ENCODE results near the gene NDUFS8. TPM values are rescaled to one million over a fixed set of nuclear protein-coding genes. Genes with fewer than 3 reads are reported as not detected.

NDUFS8 gene
- total RNA-seq, 1 experiment from 2014 or later = 166 TPM

DNA sequence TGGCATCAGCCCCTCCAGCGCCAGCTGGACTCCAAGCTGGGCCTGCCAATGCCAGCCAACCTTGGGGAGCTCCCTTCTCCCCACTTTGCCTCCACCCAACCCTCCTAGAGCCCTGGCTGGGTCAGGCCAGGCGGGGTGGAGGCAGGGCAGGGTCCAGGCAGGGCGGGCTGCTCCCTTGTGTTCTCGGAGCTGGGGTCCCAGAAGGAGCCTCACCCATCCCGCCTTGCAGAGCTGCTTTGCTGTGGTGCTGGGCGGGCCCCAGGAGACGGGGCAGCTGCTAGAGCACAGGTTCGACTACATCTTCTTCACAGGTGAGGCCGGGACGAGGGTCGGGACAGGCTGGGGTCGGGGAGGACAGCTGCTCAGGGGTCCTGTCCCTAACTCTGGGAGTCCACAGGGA is 11.0 kb upstream of the NDUFS8 start:
- H3K27me3 Mint-ChIP-seq (ENCODE audit: unreplicated experiment) = no peaks in the 10 kb centered on the region
- intact Hi-C loops (cut with micrococcal nuclease; ENCODE audit: unreplicated experiment) = no loop called here
- peaks cover 56% of the 10 kb centered on the region for H3K4me1 Mint-ChIP-seq (ENCODE audit: low read depth, unreplicated experiment)
- TF ChIP-seq, protein P1, sequence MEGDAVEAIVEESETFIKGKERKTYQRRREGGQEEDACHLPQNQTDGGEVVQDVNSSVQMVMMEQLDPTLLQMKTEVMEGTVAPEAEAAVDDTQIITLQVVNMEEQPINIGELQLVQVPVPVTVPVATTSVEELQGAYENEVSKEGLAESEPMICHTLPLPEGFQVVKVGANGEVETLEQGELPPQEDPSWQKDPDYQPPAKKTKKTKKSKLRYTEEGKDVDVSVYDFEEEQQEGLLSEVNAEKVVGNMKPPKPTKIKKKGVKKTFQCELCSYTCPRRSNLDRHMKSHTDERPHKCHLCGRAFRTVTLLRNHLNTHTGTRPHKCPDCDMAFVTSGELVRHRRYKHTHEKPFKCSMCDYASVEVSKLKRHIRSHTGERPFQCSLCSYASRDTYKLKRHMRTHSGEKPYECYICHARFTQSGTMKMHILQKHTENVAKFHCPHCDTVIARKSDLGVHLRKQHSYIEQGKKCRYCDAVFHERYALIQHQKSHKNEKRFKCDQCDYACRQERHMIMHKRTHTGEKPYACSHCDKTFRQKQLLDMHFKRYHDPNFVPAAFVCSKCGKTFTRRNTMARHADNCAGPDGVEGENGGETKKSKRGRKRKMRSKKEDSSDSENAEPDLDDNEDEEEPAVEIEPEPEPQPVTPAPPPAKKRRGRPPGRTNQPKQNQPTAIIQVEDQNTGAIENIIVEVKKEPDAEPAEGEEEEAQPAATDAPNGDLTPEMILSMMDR (IDR thresholded peaks at IDR 0.05; ENCODE audit: unreplicated experiment) = no peak
- CTCF ChIA-PET = no interaction called here
- no peak overlapping the region for H3K27ac Mint-ChIP-seq (ENCODE audit: unreplicated experiment)
- H3K4me3 Mint-ChIP-seq (ENCODE audit: low read depth, unreplicated experiment) = no peak overlapping the region
- DNase-seq = no peak
- H3K9me3 Mint-ChIP-seq (ENCODE audit: low read depth, unreplicated experiment) = no peaks in the 10 kb centered on the region
- H3K36me3 Mint-ChIP-seq (ENCODE audit: insufficient read depth, unreplicated experiment) = peaks cover 69% of the 10 kb centered on the region
- BruUV-seq (replicated peaks) = no TSS peak

DNA sequence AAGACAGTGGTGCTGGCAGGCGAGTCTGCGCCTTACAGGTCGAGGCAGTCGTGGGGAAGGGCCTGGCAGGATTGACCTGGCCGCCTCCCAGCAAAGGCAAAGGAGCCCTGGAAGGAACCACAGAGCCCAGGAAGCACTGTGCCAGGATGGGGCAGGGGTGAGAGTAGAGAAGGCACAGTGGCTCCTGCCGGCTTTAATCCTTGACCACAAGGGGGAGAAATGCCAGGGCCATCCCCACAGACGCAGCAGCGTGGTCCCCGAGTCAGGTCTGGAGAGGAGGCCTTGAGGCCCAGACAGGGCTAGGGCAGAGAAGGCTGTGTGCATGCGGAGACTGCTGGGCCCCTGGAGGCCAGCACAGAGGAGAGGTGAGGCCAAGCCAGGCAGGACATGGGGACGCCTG is 9.9 kb upstream of the NDUFS8 start:
- Mint-ChIP-seq H3K9me3 (ENCODE audit: low read depth, unreplicated experiment) (no peaks in the 10 kb centered on the region), H3K4me1 (ENCODE audit: low read depth, unreplicated experiment) (peaks cover 45% of the 10 kb centered on the region), H3K4me3 (ENCODE audit: low read depth, unreplicated experiment) (peak overlapping the region; percentile 11), H3K27ac (ENCODE audit: unreplicated experiment) (peak overlapping the region; percentile 75), H3K27me3 (ENCODE audit: unreplicated experiment) (no peaks in the 10 kb centered on the region), H3K36me3 (ENCODE audit: insufficient read depth, unreplicated experiment) (peaks cover 68% of the 10 kb centered on the region)
- CTCF ChIA-PET = no interaction called here
- TF ChIP-seq, protein P1 (IDR thresholded peaks at IDR 0.05; ENCODE audit: unreplicated experiment) = no peak
- BruUV-seq (replicated peaks) = no TSS peak
- intact Hi-C loops (cut with micrococcal nuclease; ENCODE audit: unreplicated experiment) = no loop called here
- peak; percentile 50 for DNase-seq

DNA sequence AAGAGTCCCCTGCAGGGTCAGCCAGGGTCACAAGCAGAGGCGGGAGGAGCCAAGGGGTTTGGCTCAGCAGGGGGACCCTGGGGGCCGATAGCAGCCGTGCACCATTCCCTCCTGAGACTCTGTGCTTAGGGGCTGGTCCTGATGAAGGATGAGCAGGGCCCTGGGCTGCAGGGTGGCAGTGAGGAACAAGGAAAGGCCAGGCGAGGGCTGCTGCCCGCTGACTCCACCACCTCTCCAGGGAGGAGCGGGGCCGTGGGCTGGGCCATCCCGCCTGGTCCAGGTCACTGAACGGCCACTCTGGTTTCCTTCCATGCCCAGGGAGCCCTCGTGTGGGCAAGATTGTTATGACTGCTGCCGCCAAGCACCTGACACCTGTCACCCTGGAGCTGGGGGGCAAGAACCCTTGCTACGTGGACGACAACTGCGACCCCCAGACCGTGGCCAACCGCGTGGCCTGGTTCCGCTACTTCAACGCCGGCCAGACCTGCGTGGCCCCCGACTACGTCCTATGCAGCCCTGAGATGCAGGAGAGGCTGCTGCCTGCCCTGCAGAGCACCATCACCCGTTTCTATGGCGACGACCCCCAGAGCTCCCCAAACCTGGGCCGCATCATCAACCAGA is 9.2 kb upstream of the NDUFS8 start:
- no TSS peak for BruUV-seq (replicated peaks)
- Mint-ChIP-seq H3K4me1 (ENCODE audit: low read depth, unreplicated experiment) (peaks cover 40% of the 10 kb centered on the region), H3K27ac (ENCODE audit: unreplicated experiment) (peak overlapping the region; percentile 75), H3K27me3 (ENCODE audit: unreplicated experiment) (no peaks in the 10 kb centered on the region), H3K36me3 (ENCODE audit: insufficient read depth, unreplicated experiment) (peaks cover 67% of the 10 kb centered on the region), H3K9me3 (ENCODE audit: low read depth, unreplicated experiment) (no peaks in the 10 kb centered on the region), H3K4me3 (ENCODE audit: low read depth, unreplicated experiment) (peak overlapping the region; percentile 11)
- DNase-seq = peak; percentile 83
- intact Hi-C loops (cut with micrococcal nuclease; ENCODE audit: unreplicated experiment) = no loop called here
- CTCF ChIA-PET = interaction anchor here (0.6 to 1.0 kb wide), 2 partner anchors 11 to 230 kb away, joined by 3 to 6 read pairs; partner anchors contain the start of gene ALDH3B1
- TF ChIP-seq, protein P1 (IDR thresholded peaks at IDR 0.05; ENCODE audit: unreplicated experiment) = peak; percentile 38

DNA sequence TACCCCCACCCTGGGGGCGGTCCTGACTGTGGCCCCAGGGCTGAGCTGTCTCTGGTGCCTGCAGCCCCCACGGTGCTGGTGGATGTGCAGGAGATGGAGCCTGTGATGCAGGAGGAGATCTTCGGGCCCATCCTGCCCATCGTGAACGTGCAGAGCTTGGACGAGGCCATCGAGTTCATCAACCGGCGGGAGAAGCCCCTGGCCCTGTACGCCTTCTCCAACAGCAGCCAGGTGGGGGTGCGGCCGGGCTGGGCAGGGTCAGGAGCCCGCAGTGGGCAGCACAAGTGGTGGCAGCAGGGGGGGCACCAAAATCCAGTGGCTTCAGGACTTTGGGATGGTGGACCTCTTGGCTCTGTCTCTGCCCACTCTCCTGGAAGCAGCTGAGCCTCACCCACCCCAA is 8.0 kb upstream of the NDUFS8 start:
- peaks cover 66% of the 10 kb centered on the region for H3K36me3 Mint-ChIP-seq (ENCODE audit: insufficient read depth, unreplicated experiment)
- TF ChIP-seq, protein P1 (IDR thresholded peaks at IDR 0.05; ENCODE audit: unreplicated experiment) = no peak
- no peak for DNase-seq
- peaks cover 28% of the 10 kb centered on the region for H3K4me1 Mint-ChIP-seq (ENCODE audit: low read depth, unreplicated experiment)
- no peaks in the 10 kb centered on the region for H3K27me3 Mint-ChIP-seq (ENCODE audit: unreplicated experiment)
- intact Hi-C loops (cut with micrococcal nuclease; ENCODE audit: unreplicated experiment) = no loop called here
- no TSS peak for BruUV-seq (replicated peaks)
- no peak overlapping the region for H3K27ac Mint-ChIP-seq (ENCODE audit: unreplicated experiment)
- CTCF ChIA-PET = no interaction called here
- no peak overlapping the region for H3K4me3 Mint-ChIP-seq (ENCODE audit: low read depth, unreplicated experiment)
- H3K9me3 Mint-ChIP-seq (ENCODE audit: low read depth, unreplicated experiment) = no peaks in the 10 kb centered on the region

Measured in Calu3 (cell line).